Smooth muscle cell (in vitro differentiated cells): Measurements from ENCODE around the gene TBCK. TPM values are rescaled to one million over a fixed set of nuclear protein-coding genes. Genes with fewer than 3 reads are reported as not detected.

Experiments
- DNase-seq: peaks from one replicate; lab custom pipeline; 2025; ENCODE audit not compliant: unreplicated experiment; lab: John Stamatoyannopoulos, UW
- H2AFZ ChIP-seq: fragments of 200-600 bp; sonication (generic); 2 replicates; pipeline ENCODE4 v1.6.0; 2016; ENCODE audit warnings: antibody characterized with exemption, low read depth, mild to moderate bottlenecking
- H3F3A ChIP-seq: fragments of 200-600 bp; sonication (generic); 2 replicates; pipeline ENCODE4 v1.6.0; 2017; ENCODE audit warnings: antibody characterized with exemption, low read depth
- H3K27ac ChIP-seq: fragments of 200-600 bp; sonication (generic); 2 replicates; pipeline ENCODE4 v1.5.1; 2016; ENCODE audit warnings: low read depth, mild to moderate bottlenecking
- H3K27me3 ChIP-seq: fragments of 200-600 bp; sonication (generic); 2 replicates; pipeline ENCODE4 v1.6.1; 2016; ENCODE audit warnings: low read depth, mild to moderate bottlenecking
- H3K36me3 ChIP-seq: fragments of 200-600 bp; sonication (generic); 2 replicates; pipeline ENCODE4 v1.5.1; 2016; ENCODE audit warnings: low read depth
- H3K4me1 ChIP-seq: fragments of 200-600 bp; sonication (generic); 2 replicates; pipeline ENCODE4 v1.5.1; 2016; ENCODE audit warnings: low read depth
- H3K4me2 ChIP-seq: fragments of 200-600 bp; sonication (generic); 2 replicates; pipeline ENCODE4 v1.6.0; 2016; ENCODE audit warnings: mild to moderate bottlenecking
- H3K4me3 ChIP-seq: fragments of 200-600 bp; sonication (generic); 2 replicates; pipeline ENCODE4 v1.5.1; 2016; ENCODE audit warnings: mild to moderate bottlenecking
- H3K79me2 ChIP-seq: fragments of 200-600 bp; sonication (generic); 2 replicates; pipeline ENCODE4 v1.6.0; 2016; ENCODE audit warnings: low read depth, mild to moderate bottlenecking
- H3K9ac ChIP-seq: fragments of 200-600 bp; sonication (generic); 2 replicates; pipeline ENCODE4 v1.6.0; 2016; ENCODE audit warnings: low read depth
- H3K9me3 ChIP-seq: fragments of 200-600 bp; sonication (generic); replicated peaks from 2 replicates; pipeline ENCODE4 v1.5.1; 2016; ENCODE audit warnings: low read depth
- H4K20me1 ChIP-seq: fragments of 200-600 bp; sonication (generic); 2 replicates; pipeline ENCODE4 v1.6.0; 2016; ENCODE audit warnings: low read depth
- CTCF ChIP-seq: fragments of 200-600 bp; sonication (generic); IDR thresholded peaks from 2 replicates; pipeline ENCODE4 v1.5.1; 2017; ENCODE audit warnings: borderline replicate concordance, mild to moderate bottlenecking, antibody characterized with exemption; ENCODE audit not compliant: insufficient read depth, poor library complexity, severe bottlenecking
- WGBS: methylation state at CpG from one replicate; pipeline ENCODE4 v1.1.7; 2016; ENCODE audit warnings: low lambda C conversion rate; 5-methylcytosine and 5-hydroxymethylcytosine counted together
- polyA plus RNA-seq: library from polyadenylated mRNA; unstranded; fragments of >200 nt; fragmentation: Nextera tagmentation; extraction: Ambion mirVana; gene quantifications from 2 replicates; pipeline ENCODE4 v1.2.1, GENCODE V29; 2016
- total RNA-seq: library from RNA; depleted of rRNA; stranded (reverse); fragments of >200 nt; gene quantifications from 2 replicates; pipeline ENCODE4 v1.2.3, GENCODE V29; 2014

Gene TBCK
- total and polyA plus RNA-seq, 2 experiments from 2014 or later: 10.0 to 28.1 TPM

GRCh38 chr4:106302062-106302438 is 14.0 kb downstream of the TBCK start:
- no peaks in the 10 kb centered on the region for H3K4me1 ChIP-seq
- TF ChIP-seq CTCF: no peak
- H3K79me2 ChIP-seq: peaks cover 13% of the 10 kb centered on the region
- no peak overlapping the region for H3K4me2 ChIP-seq
- H3K4me3 ChIP-seq: no peak overlapping the region
- H3K27ac ChIP-seq: no peak overlapping the region
- no peaks in the 10 kb centered on the region for H4K20me1 ChIP-seq
- H3F3A ChIP-seq: no peaks in the 10 kb centered on the region
- 86% methylated on average over 4 of the region's 4 CpGs for WGBS
- H3K36me3 ChIP-seq: peaks cover 6% of the 10 kb centered on the region
- H3K9ac ChIP-seq: no peak overlapping the region
- no peak for DNase-seq
- H3K9me3 ChIP-seq: no peaks in the 10 kb centered on the region
- no peak overlapping the region for H2AFZ ChIP-seq
- no peaks in the 10 kb centered on the region for H3K27me3 ChIP-seq

GRCh38 chr4:106301393-106302061 is 14.5 kb downstream of the TBCK start:
- Histone ChIP-seq H3K27ac (no peak overlapping the region), H3K4me3 (no peak overlapping the region), H3K27me3 (no peaks in the 10 kb centered on the region), H3F3A (no peaks in the 10 kb centered on the region), H3K36me3 (peaks cover 6% of the 10 kb centered on the region), H3K4me2 (no peak overlapping the region), H2AFZ (no peak overlapping the region), H3K9me3 (no peaks in the 10 kb centered on the region), H3K79me2 (peaks cover 13% of the 10 kb centered on the region), H3K4me1 (no peaks in the 10 kb centered on the region), H4K20me1 (no peaks in the 10 kb centered on the region), H3K9ac (no peak overlapping the region)
- DNase-seq: no peak
- no peak for TF ChIP-seq CTCF
- WGBS: 90% methylated on average over 2 of the region's 2 CpGs

GRCh38 chr4:106299977-106300376 is 16.0 kb downstream of the TBCK start:
- Histone ChIP-seq H3K79me2 (peaks cover 13% of the 10 kb centered on the region), H3K4me2 (no peak overlapping the region), H3K27ac (no peak overlapping the region), H3K36me3 (peaks cover 10% of the 10 kb centered on the region), H3K9me3 (no peaks in the 10 kb centered on the region), H4K20me1 (no peaks in the 10 kb centered on the region), H3K4me1 (no peaks in the 10 kb centered on the region), H3K9ac (no peak overlapping the region), H3K27me3 (no peaks in the 10 kb centered on the region), H2AFZ (no peak overlapping the region), H3K4me3 (no peak overlapping the region), H3F3A (no peaks in the 10 kb centered on the region)
- no peak for TF ChIP-seq CTCF
- no peak for DNase-seq
- WGBS: 95% methylated on average over 4 of the region's 4 CpGs
